Measurements from ENCODE around the gene FOXD1.
A peak's percentile ranks its signal among the peaks of the same experiment; 100 is the strongest.

Gene FOXD1

DNA sequence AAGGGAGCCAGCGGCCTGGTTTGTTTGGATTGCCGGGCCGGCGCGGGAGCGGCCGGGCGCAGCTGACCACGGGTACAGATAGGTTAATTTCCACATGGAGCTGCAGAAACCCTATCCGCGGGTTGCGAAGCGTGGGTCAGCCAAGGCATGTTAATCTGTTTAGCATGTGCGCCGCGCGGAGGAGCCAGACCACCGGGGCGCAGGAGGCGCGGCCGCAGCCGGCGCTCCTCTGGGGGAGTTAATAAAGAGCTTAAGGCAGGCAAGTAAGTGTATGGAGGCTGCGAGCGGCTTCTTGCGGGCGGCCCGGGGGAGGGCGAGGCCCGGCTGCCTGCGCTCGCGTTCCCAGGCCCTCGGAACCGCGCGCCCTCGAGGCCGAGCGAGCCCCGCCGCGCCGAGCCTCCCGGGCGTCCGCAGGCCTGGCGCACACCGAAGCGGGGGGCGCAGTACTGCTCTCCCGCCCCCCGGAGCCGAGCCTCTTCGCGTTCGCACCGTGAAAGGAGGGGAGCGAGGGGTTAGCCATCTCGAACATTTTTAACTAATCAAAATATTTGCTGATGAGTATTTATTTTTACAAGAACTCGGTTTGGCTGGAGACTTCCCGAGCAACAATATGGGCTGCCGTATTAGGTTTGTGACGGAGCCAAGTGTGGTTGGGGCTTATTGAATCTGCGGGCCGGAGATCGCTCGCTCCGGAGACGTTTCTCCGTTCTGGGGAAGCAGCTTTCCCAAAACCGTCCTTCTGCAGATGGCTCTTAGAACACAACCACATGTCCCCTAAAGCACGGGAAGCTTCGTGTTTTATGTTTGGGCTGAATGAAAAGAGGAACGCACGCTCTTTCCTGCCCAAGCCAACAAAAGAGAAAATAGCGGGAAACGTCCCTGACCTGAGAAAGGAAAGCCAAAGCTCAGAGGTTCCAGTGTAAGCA lies 28.8 kb downstream of the FOXD1 start:
- TF ChIP-seq, protein P1, sequence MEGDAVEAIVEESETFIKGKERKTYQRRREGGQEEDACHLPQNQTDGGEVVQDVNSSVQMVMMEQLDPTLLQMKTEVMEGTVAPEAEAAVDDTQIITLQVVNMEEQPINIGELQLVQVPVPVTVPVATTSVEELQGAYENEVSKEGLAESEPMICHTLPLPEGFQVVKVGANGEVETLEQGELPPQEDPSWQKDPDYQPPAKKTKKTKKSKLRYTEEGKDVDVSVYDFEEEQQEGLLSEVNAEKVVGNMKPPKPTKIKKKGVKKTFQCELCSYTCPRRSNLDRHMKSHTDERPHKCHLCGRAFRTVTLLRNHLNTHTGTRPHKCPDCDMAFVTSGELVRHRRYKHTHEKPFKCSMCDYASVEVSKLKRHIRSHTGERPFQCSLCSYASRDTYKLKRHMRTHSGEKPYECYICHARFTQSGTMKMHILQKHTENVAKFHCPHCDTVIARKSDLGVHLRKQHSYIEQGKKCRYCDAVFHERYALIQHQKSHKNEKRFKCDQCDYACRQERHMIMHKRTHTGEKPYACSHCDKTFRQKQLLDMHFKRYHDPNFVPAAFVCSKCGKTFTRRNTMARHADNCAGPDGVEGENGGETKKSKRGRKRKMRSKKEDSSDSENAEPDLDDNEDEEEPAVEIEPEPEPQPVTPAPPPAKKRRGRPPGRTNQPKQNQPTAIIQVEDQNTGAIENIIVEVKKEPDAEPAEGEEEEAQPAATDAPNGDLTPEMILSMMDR (IDR thresholded peaks at IDR 0.05; ENCODE audit: low read depth, low read length) = no peak

GRCh38 chr5:73419117-73419464 lies 29.5 kb downstream of the FOXD1 start:
- TF ChIP-seq, protein P1 (IDR thresholded peaks at IDR 0.05; ENCODE audit: low read depth, low read length) = no peak
- peak overlapping the region; percentile 20 for H3K4me3 ChIP-seq (ENCODE audit: low read depth, low read length)

More for the DNA sequence above, 28.8 kb downstream of the FOXD1 start:
- H3K4me3 ChIP-seq (ENCODE audit: low read depth, low read length) = peak overlapping the region; percentile 40

- H3K4me3 ChIP-seq (ENCODE audit: low read depth, low read length) = no peak overlapping the region
- TF ChIP-seq, protein P1 (IDR thresholded peaks at IDR 0.05; ENCODE audit: low read depth, low read length) = no peak
These were observed 30.3 kb downstream of the FOXD1 start for GRCh38 chr5:73418244-73418691.

DNA sequence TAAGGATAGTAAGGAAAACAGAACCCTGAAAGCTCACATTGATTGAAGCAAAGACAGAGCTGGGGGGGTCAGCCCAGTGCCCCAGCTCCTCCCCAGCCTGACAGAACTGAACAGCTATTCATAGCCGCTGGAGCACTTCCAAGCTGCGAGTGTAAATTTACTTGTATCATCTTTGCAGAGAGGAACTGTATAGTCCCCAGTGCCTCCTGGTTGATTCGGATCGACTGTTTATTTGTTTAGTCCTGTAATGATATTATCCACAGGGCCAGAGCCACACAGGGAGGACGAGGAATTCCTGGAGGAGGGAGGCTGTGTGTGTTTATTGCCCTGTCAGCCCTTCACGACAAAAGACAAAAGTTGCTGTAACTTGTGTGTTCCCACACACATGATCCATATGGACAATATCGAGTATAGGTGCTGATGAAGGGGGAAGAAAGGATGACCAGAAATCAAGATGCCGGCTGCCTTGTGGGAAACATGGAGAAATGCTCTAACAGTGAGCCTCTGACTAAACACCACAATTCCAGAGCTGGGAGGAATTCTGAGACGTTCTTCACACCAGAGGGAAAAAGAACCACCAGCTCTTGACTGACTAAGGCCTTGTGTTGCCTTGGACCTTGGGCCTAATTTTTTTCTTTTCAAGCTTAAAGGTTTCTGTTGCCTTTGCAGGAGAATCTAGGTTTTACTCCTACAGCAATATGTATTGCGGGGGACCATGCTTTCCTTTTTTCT lies 31.1 kb downstream of the FOXD1 start:
- TF ChIP-seq, protein P1 (IDR thresholded peaks at IDR 0.05; ENCODE audit: low read depth, low read length) = no peak

DNA sequence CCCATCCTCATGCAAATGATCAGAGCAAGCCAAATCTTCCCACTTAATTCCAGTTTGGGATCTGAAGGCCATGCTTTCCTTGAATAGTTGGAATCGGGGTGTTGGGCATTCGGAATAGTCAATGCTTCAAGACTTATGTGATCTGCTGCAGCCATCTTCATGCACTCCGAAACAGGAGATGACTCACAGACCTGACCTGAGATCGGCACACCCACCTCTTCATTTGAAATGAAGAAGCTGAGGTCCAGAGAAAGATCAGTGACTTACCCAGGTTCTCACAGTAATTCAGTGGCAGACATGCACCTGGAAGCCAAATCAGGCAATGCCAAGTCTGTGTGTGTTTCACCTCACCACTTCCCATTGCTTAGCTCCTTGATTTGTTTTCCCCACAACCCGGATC lies 33.0 kb downstream of the FOXD1 start:
- H3K4me3 ChIP-seq (ENCODE audit: low read depth, low read length) = no peak overlapping the region
- TF ChIP-seq, protein P1 (IDR thresholded peaks at IDR 0.05; ENCODE audit: low read depth, low read length) = no peak

More for the DNA sequence above, 31.1 kb downstream of the FOXD1 start:
- H3K4me3 ChIP-seq (ENCODE audit: low read depth, low read length) = 0 out of 2 replicates have a peak overlapping the region, but pooled peaks have one; percentile 5

DNA sequence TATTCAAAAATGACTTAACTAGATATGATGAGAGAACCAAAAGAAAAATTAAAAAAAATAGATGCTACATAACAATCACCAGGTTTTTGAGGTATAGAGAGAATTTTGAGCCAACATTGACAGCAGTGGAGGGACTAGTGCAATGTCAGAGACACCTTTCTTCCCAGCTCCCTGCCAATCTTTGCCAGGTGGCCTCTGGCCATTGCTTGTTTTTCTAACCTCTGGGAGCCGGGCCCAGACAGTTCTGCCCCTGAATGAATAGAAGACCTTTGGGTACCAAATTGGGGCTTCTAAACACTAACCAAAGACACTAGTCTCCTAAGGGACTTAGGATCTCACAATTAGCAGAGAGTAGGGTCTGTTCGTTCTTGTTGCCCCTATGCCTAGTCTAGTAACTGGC lies 33.4 kb downstream of the FOXD1 start:
- TF ChIP-seq, protein P1 (IDR thresholded peaks at IDR 0.05; ENCODE audit: low read depth, low read length) = no peak
- no peak overlapping the region for H3K4me3 ChIP-seq (ENCODE audit: low read depth, low read length)

DNA sequence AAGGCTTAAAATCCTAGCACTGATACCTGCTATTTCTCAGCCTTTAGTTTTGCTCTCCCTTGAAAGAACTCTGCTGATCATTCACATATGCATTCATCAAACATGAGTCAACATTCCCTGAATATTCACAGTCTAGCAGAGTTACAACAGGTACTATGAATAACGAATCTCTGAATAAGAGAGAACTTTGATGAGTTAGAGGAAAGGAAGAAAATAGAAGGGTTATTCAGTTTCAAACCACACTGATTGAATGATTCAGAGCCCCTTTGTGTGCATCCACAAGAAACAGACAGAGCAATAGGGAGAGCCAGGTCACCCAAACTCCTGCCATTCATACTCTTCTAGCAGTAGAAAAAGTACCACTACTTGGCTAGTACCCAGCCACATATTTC lies 36.0 kb downstream of the FOXD1 start:
- TF ChIP-seq, protein P1 (IDR thresholded peaks at IDR 0.05; ENCODE audit: low read depth, low read length) = no peak
- no peak overlapping the region for H3K4me3 ChIP-seq (ENCODE audit: low read depth, low read length)

Data from WI38 (cell line).